ENCODE data around the gene UBE2E1. TPM values are rescaled to one million over a fixed set of nuclear protein-coding genes. Genes with fewer than 3 reads are reported as not detected.

UBE2E1 gene
- 168 TPM for polyA plus RNA-seq (ENCODE audit: insufficient read length)
- long read RNA-seq, donor 1, transcript UBE2E1-201 (6 exons, 1,511 nt): major isoform, 48 of 59 reads
- long read RNA-seq, donor 1, partial matches to known transcripts: 7 of 59 reads
- long read RNA-seq, donor 1, other reads (novel, unspliced or antisense): 0 of 59 reads
- long read RNA-seq, donor 2, transcript UBE2E1-201 (6 exons, 1,511 nt): major isoform, 35 of 48 reads
- long read RNA-seq, donor 2, partial matches to known transcripts: 6 of 48 reads
- long read RNA-seq, donor 2, other reads (novel, unspliced or antisense): 0 of 48 reads
- long read RNA-seq, donor 3, transcript UBE2E1-201 (6 exons, 1,511 nt): major isoform, 26 of 34 reads
- long read RNA-seq, donor 3, partial matches to known transcripts: 0 of 34 reads
- long read RNA-seq, donor 3, other reads (novel, unspliced or antisense): 0 of 34 reads
- long read RNA-seq, donor 4, partial matches to known transcripts: 0 of 6 reads
- long read RNA-seq, donor 4, other reads (novel, unspliced or antisense): 0 of 6 reads
- long read RNA-seq, donor 5, transcript UBE2E1-201 (6 exons, 1,511 nt): major isoform, 73 of 149 reads
- long read RNA-seq, donor 5, partial matches to known transcripts: 70 of 149 reads
- long read RNA-seq, donor 5, other reads (novel, unspliced or antisense): 0 of 149 reads
- long read RNA-seq, donor 6, transcript UBE2E1-201 (6 exons, 1,511 nt): major isoform, 42 of 54 reads
- long read RNA-seq, donor 6, partial matches to known transcripts: 5 of 54 reads
- long read RNA-seq, donor 6, other reads (novel, unspliced or antisense): 0 of 54 reads
- long read RNA-seq, donor 7, transcript UBE2E1-201 (6 exons, 1,511 nt): major isoform, 58 of 82 reads
- long read RNA-seq, donor 7, transcript UBE2E1-209 (2 exons, 786 nt): minor isoform, 6 of 82 reads
- long read RNA-seq, donor 7, partial matches to known transcripts: 13 of 82 reads
- long read RNA-seq, donor 7, other reads (novel, unspliced or antisense): 0 of 82 reads
- long read RNA-seq, donor 8, transcript UBE2E1-201 (6 exons, 1,511 nt): major isoform, 21 of 22 reads
- long read RNA-seq, donor 8, partial matches to known transcripts: 0 of 22 reads
- long read RNA-seq, donor 8, other reads (novel, unspliced or antisense): 0 of 22 reads

DNA sequence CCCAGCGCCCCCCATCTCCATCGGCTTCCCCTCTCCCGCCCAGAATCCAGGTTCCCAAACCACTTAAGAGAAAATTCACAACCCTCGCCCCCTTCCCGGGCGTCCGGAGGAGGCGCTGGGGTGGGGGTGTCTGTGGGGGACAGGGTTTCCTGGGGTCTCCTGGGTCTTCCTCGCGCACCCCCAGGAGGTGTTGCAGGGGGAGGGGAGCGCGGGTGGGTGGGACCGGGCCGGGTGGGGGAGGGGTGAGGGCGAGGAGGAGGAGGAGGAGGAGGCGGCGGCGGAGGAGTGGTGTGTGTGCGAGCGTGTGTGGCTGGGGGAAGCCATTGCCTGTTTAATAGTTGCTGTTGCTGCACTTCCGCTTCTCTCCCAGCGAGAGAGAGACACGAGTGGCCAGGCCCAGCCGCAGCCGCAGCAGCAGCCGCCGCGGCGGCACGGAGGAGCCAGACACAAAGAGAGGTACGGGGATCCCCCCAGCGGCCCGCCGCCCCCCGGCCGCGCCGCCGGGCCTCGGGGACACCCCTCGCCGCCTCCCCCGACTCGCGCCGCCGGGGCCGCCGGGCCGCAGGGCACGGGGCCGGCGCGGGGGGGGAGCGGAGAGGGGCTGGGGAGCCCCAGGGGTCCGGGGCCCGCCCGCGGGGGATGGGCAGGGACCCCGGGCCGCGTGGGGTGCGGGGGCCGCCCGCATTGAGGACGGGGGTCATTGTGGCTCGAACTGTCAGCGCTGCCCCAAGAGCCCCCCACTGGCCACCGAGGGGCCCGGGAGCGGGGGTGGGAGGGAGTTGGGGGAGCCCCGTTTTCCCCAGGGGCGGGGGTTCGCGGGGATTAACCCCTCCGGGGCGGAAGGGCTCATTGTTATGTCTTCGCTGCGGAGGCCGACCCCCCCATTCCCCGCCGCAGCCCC is at the start of gene UBE2E1:
UBE2E1 (plus strand) TSS at position 323 of the 901 bp plus-strand sequence. CDS start 1,315 bp downstream, outside the sequence.
- peak; percentile 50 for DNase-seq

DNA sequence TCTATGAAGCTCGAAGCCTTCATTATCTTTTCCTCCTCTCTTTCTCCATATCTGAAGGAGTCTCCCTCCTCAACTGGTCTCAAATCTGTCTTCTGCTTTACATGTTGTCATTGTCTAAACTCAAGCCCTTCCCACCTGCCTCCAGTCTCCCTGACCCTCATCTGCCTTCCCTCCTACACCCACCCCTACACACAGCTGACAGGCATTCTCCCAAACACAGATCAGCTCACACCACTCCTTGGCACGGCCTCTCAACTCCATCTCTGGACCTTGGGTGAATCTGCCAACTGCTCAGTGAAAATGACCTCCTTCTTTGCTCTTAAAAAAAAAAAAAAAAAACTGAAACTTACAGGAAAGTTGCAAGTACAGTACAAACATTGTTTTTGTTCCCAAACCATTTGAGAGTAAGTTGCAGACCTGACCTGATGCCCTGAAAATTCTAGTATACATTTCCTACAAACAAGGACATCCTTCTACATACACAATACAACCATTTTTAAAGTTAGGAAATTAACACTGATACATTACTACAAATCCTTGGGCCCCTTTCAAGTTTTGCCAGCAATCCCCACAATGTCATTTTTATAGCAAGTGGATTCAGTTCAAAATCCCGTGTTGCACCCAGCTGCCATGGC is 49.4 kb upstream of the UBE2E1 start:
- no peak for DNase-seq

DNA sequence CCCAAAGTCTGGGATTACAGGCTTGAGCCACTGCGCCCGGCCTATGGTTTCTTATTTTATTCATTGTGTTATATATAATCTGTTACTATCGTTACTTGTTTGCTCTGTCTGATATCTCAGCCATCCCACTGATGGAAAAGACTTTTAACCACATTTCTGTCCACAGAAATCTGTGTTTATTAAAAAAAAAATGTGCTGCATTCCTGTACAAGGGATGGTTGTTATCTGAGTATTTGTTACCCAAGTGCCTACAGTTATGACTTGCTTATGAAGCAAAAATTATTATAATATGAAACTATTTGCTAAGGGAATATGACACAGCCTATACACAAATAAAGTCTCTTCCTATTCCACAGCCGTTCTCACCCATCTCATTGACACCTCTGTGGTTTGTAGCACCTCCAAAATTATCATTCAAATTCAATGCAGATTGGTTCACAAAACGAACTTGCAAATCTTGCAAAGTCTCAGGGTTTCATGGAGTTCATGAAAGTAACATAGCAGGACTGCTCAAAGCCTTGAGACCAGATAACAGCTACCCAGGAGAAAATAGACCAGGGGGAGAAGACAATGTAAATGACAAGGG is 47.4 kb upstream of the UBE2E1 start:
- no peak for DNase-seq

DNA sequence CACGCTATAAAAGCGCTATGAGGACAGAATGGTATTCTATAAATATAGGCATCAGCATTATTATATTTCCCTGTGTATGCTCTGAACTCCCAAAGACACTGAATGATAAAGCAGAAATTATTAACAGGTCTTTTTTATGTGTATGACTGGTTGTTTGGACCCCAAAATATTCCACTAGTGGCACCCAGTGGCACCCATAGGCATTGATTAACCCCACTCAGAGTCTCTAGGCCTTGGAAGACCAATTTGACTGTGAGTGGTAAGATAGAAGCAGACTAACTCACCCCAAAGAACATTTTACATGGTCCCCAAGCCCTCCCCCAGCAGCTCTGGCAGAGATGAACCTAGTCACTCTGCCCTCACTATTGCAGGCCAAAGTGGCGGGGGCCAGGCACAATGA is 45.4 kb upstream of the UBE2E1 start:
- no peak for DNase-seq

DNA sequence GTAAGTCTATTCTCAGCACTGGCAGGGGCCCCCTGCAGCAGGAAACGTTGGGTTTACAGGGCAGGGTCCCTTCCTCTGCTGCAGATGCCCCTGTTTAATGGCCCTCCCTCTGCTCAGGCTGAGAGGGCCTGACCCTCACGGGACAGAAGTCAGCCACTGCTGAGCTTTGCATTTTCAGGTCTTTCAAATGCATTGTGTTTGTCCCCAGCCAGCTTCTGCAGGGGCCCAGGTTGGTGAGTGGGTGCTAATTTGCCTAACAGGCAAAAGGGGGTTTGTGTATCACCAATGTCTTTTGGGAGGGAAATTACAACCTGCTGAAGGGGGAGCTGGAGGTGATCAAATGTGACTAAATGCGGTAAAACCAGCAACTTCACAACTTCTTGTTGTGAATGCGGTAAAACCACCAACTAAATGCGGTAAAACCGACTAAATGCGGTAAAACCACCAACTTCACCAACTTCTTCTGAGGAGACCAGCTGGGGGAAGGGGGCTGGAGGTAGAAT is 44.8 kb upstream of the UBE2E1 start:
- DNase-seq: no peak

DNA sequence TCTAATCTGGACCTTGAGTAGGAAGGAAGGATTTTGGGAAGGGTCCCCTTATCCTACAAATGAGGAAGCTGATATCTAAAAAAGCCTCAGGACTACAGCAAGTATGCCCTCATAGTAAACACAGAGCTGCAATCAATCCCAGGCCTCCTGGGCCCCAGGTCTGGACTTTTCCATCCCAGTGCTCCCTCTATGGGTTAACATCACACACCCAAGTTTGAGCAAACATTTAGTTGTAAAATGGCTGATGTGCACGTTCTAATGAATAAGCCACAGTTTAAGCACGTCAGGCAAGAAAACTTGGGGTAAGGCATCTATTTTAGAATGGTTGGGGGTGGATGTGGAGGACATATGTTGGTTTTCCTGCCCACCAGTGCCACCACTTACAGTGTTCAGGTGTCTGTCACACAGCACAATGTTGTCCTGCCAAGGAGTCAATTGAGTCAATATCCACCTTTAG is 44.3 kb upstream of the UBE2E1 start:
- no peak for DNase-seq

DNA sequence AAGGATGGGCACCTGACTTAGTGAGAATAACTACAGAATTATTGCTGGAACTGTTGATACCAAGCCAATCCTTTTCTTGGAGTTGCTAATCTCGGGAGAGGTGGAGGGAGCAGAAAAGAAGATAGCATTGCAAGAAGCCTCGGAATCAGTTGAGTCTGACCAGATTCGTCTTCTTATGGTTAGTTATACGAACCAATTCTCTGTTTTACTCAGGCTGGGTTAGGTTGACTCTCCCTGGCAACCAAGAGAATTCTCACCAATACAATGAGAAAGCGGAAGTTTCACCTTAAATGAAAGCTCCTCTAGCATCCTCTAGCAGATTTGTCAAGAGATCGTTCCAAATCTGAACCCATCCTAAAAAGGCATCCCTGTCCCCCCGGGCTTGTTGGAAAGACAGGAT is 43.5 kb upstream of the UBE2E1 start:
- DNase-seq: no peak

DNA sequence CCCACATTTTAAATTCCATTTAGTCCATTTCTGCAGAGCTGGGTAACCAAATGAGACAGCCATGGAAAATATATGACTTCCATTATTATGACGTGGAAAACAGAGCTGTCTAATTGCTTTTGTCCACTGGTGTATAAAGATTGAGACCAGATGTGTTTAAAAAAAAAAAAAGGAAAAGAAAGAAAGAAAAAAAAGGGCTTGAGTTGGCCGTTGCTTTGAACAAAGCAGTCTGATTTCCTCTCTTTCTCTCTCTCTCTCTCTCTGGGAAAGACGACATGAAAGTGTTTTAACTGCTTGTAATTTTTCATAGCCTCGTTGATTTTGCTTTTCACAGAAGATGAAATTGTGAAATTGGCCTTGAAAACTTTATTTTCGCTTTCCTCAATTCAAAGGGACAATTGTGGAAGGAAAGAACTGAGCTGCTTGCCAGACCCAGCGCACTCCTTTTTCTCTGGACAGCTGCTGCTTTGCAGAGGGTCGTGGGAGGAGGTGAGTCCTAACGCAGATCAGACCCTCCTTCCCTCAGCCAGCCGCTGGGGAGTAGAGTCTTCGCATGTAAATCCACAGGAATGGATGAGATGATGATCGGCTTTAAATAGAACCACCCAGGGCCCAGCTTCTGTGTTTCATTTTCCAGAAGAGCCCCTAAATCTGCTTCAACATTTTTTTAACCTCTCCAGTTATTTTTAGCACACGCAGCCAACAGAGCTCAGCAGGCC is 42.8 kb upstream of the UBE2E1 start:
- DNase-seq: peak; percentile 59

DNA sequence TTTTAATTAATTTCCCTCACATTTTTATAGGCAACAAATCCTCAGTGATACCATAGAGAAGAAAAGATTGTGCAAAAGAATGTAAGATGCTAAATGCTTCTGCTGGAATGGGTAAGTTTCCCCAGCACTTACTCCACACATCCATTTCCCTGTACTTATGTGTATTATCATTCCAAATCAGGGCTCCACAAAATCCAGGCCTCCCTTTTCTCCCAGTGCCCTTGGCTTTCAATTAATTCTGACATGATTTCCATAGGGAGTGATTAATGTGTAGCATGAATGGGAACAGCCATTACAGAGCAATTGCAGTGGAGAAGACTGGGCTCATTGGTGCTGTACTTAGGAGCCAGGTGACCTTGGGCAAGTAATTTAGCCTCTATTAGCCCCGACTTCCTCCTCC is 41.3 kb upstream of the UBE2E1 start:
- DNase-seq: no peak

DNA sequence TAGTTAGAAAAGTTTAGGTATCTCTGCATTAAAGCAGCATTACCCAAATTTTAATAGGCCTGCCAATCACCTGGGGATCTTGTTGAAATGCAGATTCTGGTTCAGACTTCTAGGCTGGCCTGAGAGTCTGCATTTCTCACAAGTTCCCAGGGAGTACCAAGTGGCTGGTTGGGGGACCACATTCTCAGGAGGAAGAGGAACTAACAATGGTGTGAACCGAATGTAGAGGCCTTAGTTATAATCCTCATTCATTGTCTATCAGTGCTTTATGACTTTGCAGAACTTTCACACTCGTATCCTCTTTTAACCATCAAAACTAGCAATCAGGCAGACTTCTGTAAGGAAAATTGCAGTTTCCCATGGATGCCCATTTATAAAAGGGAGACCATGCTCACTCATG is 38.2 kb upstream of the UBE2E1 start:
- no peak for DNase-seq

DNA sequence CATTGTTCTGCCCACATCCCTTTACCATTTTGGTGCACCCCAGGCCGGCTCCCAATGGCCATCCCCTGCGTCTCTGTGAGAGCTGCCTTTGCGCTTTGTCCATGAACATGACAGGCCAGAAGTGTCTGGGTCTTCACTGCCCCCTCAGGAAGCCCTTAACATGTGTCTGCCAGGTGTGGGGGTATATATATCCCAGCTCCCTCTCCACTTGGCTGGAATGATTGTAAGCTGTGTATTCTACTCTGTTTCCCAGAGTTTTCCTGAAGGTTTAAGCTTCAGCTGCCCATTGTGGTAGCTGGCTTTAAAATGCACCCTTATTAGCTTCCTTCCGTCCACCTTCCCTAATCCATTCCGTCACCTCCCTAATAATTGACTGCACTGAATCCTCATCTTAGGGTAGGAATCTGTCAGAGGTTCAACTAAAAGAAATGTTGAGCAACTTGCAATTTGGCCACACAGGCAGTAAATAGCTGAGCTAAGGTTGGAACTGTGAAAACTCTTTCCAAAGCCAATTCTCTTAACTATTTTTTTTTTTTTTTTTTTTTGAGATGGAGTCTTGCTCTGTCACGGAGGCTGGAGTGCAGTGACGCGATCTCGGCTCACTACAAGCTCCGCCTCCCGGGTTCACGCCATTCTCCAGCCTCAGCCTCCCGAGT is 30.4 kb upstream of the UBE2E1 start:
- DNase-seq: no peak

DNA sequence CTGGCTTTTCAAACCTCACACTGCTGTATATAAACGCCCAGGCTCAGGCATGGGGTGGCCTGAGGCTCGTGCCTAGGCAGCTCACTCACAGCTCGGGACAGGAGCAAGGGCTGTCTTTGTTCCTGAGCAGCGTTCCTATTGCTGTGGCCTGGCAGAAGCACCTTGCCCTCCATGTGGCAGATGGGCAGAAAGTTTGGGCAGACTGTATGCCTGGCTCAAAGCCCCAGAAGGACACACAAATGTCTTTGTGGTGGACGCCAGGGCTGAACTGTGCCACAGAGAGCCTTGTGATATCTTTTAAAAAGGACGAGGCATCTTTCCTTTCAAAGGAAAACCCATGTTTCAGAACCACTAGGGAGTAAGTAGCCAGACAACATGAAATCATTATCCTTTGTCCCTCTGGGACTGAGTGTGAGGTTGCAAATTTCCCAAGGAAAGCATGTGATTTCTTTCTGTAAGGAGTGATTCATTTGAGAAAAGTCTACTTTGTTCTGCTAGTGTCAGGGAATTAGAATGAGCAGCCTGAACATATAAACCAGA is 29.3 kb upstream of the UBE2E1 start:
- DNase-seq: no peak

DNA sequence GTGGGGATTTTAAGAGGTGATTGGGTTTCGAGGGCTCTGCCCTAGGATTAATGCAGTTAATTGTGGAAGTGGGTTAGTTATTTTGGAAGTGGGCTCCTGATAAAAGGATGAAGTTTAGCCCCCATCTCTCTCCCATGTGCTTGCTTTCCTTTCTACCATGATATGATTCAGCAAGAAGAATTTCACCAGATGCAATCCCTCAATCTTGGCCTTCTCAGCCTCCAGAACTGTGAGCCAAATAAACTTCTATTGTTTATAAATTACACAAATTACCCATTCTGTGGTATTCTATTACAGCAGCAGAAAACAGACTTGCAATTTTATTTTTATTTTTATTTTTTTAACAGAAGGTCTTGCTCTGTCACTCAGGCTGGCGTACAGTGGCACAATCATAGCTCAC is 27.3 kb upstream of the UBE2E1 start:
- peak; percentile 53 for DNase-seq

DNA sequence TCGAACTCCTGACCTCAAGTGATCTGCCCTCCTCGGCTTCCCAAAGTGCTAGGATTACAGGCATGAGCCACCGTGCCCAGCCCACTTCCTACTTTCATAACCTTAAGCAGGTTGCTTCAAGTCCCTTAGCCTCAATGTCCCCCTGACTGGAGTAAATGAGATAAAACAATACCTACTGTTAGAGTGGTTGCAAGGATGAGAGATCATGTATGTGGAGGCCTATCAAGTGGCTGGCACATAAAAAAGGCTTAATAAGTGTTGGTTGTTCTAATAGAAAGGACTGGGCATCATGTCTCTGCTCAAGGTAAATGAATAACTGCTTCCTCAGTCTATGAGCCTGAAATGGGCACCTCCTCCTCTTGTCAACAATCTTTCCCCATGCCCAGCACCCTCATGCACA is 25.9 kb upstream of the UBE2E1 start:
- no peak for DNase-seq

DNA sequence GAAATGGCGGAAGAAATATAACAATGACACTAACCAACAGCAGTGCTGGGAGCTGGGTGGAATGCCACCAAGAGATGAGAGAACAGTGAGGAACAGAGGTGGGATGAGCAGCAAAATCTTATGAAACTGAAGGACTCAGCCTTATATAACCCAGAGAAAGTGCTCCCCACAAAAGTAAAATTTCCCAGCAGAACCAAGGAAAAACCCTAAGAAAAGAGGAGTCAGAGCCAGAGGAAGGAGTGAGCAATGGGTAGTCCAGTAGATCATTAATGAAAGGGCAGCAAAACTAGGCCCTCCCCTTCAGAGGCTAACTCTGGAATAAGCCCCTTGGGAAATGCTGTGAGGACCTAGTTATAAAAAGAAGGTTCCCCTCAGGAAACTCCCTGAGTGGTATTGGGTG is 24.7 kb upstream of the UBE2E1 start:
- DNase-seq: no peak

DNA sequence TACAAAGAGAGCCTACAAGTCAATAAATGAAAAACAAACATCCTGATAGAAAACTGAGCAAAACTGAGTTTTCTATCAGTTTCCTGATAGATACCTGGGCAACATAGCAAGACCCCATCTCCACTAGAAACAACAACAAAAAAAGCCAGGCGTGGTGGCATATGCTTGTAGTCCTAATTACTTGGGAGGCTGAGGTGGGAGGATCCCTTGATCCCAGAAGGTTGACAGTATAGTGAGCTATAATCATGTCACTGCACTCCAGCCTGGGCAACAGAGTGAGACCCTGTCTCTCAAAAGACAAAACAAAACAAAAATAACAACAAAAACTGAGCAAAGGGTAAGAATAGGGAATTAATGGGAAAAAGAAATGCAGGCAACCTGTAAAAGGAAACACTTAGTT is 23.9 kb upstream of the UBE2E1 start:
- DNase-seq: no peak

DNA sequence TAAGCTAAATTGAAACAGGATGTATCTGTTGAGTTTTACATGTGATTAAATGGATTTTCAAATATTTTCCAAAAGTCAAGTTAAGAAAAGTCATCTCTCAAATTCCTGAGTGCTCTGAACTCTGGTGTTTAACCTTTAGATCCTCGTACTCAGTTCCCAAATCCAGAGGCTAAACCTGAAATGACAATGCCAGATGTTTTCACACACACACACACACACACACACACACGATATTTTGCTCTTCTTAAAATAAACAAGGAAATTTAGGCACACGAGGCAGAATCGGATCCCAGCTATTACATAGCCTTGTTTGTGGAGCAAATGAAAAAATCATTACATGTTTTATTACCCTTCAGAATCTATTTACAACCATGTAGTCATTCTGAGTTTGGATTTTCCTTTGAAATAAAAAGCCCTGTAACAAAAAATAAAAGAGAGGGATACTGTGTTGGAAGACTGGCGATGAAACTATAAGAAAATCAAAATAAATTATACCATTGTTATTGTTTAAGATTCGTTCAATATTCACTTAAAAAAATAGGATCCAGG is 20.6 kb upstream of the UBE2E1 start:
- DNase-seq: no peak

DNA sequence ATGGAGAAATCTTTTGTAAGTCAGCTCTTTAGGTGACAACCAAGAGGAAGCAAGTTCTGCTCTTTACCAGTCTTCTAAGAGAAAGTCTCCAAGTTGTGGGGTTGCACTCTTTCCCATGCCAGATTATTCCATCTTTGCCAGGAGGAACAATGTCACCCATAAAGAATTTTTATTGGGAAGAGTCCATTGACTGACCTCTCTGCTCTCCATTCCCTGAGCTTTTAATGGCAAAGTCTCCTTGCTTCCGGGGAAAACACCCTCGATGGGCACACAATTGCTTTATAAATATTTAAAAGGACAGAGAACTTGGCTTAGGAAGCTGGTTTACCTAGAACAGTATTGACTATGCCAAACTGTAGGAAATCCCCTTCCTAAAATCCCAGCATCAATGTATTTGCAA is 19.9 kb upstream of the UBE2E1 start:
- no peak for DNase-seq

DNA sequence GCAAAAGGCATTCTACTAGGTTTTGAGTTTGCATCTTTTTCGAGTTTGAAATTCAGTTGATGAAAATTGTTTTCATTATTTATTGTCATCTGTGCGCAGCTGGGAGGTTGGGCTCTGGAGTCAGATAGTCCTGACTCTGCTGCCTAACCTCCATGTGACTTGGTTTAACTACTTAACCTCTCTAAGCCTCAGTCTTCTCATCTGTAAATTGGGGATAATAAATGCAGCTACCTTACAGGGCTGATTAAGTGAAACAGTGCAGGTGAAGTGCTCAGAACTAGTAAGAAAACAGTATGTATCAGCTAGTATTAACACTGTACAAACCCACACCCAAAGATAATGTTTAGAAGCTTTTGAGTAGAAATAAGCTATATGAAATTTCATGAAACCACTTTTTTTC is 14.1 kb upstream of the UBE2E1 start:
- DNase-seq: no peak

All from left kidney (tissue), 8 donors.